Left renal pelvis (tissue), 4 donors: ENCODE results near the gene MRTFB. TPM values are rescaled to one million over a fixed set of nuclear protein-coding genes. Genes with fewer than 3 reads are reported as not detected.

Experiments used
- DNase-seq, 4 donors: peaks; one replicate each; pipeline ENCODE4 v3.0.0-alpha.2; 2013; ENCODE audit warnings: low read depth in 4 of 4, low spot score in 3 of 4
- polyA plus RNA-seq, 4 donors: library from polyadenylated mRNA; unstranded; fragments of 120-200 nt; gene quantifications; one replicate each; pipeline ENCODE4 v1.2.1, GENCODE V29; 2013; ENCODE audit not compliant: insufficient read length in 4 of 4

Gene MRTFB
- polyA plus RNA-seq, 4 donors: 20.3 to 35.0 (median 34.6) TPM

- no peak for DNase-seq
Measured at GRCh38 chr16:14219983-14220382, 148.9 kb downstream of the MRTFB start.

GRCh38 chr16:14223632-14224031 is 152.5 kb downstream of the MRTFB start:
- DNase-seq: no peak

- DNase-seq: no peak
Measured at GRCh38 chr16:14225457-14225856, 154.3 kb downstream of the MRTFB start.

GRCh38 chr16:14232106-14232864 is 161.2 kb downstream of the MRTFB start:
- DNase-seq: peak in 1 of 4 donors; percentile 10

DNA sequence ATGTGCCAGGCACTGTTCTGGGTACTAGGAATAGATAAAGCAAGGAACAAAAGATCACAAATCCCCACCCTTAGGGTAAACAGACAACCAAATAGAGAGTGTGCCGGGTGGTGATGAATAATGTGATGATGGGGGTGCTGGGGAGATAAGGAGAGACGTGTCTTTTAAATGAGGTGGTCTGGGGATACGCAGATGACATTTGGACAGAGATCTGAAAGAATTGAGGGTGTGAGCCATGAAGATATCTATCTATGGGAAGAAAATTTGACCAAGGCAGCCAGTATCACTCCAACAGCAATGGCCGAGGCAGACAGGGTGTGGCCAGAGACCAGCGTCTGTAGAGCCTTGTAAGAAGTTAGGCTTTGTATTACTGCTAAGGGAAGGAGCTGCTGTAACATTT is 165.3 kb downstream of the MRTFB start:
- DNase-seq: no peak

DNA sequence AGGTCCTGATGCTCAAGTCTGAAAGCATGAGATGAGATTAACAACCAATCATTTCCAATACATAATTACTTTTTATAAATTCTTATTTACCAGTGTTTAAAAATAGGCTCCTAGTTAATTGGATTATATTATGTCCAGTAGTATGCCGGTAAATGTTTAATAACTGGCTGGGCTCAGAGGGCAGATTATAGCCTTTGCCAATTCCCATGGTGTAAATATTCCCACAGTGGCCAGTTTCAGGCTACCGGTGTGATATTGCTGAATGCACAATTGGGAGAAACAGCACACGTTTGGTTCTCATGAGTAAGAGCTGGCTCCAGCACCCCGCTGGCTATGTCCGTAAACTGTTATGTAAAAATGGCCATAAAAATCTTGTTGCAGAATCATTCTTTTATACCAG is 167.6 kb downstream of the MRTFB start:
- DNase-seq: no peak

- no peak for DNase-seq
Measured at GRCh38 chr16:14239791-14240190, 168.7 kb downstream of the MRTFB start.

DNA sequence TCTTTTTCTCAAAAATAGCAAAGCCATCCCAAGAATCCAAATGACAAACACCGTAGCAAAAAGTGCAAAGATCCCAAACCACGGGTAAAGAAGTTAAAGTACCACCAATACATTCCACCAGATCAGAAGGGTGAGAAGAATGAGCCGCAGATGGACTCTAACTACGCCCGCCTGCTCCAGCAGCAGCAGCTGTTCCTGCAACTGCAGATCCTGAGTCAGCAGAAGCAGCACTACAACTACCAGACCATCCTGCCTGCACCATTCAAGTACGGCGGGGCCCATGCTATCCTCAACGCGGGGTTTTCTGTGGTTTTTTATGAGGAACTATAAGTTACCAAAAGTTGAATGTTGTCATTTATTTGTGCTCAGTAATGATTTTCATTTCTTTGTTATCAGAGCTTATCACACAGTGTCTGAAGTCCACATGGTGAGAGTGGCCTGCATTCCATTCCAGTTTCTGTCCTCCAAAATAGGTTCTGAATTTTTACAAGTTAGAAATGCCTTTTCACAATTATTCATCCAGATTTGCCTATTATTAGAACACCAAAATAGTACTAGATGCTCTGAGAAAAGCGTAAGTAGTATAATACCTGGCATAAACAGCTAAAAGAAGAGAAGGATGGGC is 169.2 kb downstream of the MRTFB start:
- DNase-seq: no peak

GRCh38 chr16:14240964-14241363 is 169.8 kb downstream of the MRTFB start:
- no peak for DNase-seq

DNA sequence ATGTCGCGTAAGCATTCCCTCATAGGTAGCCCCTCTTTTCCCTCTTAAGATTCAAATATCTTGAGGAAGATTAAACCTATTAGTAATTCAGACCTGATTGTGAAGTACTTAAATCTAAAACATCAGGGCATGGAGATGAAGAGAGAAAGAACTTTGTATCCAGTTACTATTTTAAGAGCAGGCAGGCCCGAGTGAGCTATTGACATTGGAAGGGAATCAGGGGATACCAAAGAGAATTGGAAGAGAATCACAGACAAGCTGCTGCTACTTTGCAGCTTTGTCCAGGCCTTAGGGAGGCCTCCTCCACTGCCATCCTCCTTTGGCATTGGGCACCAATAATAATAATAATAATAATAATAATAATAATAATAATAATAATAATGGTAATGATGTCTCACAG is 170.5 kb downstream of the MRTFB start:
- DNase-seq: no peak

DNA sequence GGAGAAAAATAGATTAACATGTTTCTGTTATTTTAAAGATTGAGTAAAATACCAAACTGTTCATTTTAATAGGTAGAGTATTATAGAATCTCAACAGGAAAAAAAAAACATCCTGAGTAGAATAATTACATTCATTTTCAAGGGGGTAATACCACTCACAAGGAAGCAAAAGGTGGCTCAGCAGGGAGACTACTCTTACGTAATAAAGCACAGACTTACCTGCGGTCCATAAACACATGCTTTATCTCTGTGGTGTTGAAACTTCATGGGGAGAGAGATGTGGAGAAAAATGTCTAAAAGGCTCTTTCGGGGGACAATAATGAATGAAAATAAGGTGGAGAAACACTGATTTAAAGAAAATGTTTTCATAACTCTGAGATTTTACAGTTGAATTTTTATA is 171.7 kb downstream of the MRTFB start:
- DNase-seq: no peak

- no peak for DNase-seq
Measured at GRCh38 chr16:14244196-14245010, 173.3 kb downstream of the MRTFB start.

DNA sequence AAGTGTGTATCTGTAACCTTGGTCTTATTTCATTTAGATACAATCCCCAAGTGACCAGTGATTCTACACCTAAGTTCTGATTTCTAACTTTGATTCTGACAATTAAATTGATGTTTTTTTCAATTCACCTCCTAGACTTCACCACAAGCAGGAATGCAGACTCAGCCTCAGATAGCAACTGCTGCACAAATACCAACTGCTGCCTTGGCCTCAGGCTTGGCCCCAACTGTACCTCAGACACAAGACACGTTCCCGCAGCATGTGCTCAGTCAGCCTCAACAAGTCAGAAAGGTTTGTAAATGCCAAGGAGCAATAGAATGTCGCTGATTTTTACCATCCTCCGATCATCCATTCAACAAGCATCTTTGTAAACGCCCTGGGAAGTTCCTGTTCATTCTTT is 177.7 kb downstream of the MRTFB start:
- DNase-seq: no peak

DNA sequence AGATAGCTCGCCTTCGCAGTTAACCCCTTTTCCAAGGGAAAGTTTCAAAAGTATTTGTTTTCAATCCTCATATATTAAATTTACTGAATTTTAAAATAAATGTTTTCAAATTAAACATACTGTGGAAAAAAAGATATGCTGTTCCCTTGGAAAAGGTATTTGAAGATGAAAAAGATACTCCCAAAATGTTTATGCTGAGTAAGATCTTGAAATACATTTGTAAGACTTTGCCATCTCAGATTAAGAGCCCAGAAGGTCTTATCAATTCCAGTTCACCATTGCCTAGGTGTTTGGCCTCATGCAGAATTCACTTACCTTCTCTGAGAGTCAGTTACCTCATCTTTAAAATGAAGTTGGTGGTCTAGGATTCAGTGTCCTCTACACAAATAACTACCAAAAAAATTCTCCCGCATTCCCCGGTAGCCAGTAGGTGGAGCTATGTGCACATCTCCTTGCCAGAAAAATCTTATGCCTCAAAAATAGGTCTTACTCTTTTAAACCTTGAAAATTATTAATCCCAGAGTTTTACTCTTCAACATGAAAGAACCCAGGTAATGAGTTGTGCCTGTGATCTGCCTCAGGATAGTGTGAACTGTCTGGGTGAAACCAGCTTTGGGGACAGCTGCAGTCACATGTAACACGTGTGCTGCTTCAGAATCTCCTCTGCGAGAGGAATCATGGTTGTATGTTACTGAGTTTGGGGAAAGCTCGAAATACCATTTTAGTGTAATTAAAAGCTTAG is 178.3 kb downstream of the MRTFB start:
- peak in 2 of 4 donors; percentile 16 to 37 for DNase-seq

DNA sequence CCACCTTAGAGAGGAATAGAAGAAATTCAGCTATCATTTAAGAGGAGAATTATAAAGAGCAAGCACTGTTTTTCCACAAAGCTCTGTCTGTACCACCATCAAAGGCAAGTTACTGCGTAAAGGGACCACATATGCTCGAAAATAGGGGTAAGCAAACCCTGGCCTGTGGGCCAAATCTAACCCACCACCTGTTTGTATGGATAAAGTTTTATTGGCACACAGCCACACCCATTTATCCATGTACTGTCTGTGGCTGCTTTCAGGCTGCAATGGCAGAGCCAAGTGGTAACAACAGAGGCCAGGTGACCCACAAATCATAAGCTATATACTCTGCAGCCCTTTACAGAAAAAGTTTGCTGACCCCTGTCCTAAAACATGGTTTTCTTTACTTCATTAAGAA is 180.3 kb downstream of the MRTFB start:
- DNase-seq: no peak

DNA sequence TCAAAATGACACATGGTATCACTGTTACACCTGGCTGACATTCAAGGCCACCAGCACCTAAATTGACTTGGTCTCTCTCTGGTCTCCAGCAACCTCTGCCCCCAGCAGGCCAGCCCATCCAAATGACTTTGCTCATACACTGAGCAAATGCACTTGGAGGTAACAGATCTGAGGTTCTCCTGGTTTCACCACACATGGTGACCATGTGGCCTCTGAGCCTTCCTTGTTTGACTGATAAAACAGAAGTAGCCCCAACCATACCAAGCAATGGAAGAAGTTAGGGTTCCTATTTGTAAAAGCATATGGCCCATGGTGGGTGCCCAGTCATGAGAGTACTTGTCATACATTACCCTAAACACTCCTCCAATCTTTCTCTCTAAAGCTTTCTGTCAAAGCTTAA is 181.7 kb downstream of the MRTFB start:
- DNase-seq: no peak

DNA sequence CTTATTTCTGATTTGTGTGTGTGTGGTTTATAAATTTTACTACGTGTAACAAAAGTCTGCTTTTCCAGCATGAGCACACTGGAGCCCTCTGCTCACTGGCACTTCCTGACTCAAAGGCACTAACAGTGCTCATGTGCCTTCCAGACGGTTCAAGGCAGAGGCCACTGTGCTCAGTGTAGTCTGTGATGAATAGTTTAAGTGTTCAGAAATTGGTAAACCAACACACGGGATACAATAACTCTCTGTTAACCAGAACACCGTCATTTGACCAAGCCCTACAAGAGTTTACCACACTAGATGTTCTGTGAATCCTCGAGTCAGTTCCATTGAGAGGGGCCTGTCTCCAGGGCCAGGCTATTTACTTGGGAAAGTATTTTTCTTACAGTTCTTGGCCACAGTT is 191.9 kb downstream of the MRTFB start:
- no peak for DNase-seq

GRCh38 chr16:14263769-14264168 is 192.7 kb downstream of the MRTFB start:
- no peak for DNase-seq

DNA sequence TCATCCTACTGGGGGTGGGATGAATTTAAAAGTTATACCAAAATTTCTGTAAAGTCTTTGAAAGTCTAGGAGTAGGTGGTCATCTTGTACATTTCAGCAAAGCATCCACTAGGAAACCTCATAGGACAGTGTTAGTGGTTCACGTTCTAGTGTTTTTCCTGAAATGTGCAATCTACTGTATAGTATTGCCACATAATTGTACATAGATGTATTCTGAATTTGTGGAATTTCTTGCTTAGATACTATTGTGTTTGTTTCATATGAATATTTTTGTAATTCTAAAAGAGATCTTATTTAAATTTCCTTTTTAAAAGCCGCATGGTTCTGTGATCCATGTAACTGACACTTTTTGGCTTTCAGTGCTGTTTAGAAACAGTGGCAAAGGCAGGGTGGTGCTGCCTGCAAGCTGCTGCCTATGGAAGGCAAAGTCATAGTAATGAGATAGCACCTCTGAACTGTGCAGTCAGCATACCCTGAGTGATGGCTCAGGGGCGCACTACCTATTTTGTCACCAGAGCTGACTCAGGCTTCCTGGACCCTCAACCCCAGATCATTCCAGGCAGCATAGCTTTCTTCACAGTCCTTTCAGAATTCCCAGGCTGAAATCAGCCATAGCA is 193.3 kb downstream of the MRTFB start:
- no peak for DNase-seq

- DNase-seq: no peak
Measured at GRCh38 chr16:14268073-14268472, 197.0 kb downstream of the MRTFB start.
